ENCODE measurements around the gene CFDP1.

Gene CFDP1

GRCh38 chr16:75392906-75393305, 40.4 kb downstream of the CFDP1 start:
- Histone ChIP-seq H3K23ac (ENCODE audit: low read length) (no peak overlapping the region), H3K27me3 (ENCODE audit: insufficient read depth, low read length, poor library complexity) (no peaks in the 10 kb centered on the region), H3K79me2 (ENCODE audit: control insufficient read depth, insufficient read depth, low read length) (no peaks in the 10 kb centered on the region), H3K4me2 (ENCODE audit: low read length) (no peak overlapping the region), H2BK5ac (ENCODE audit: low read length) (no peak overlapping the region), H3K4me1 (ENCODE audit: control insufficient read depth, low read depth, low read length) (no peaks in the 10 kb centered on the region), H3K79me1 (ENCODE audit: low read length) (peaks cover 2% of the 10 kb centered on the region), H2AK5ac (ENCODE audit: low read length) (no peak overlapping the region), H3K9ac (ENCODE audit: low read length) (no peak overlapping the region), H4K8ac (ENCODE audit: low read depth, low read length) (no peak overlapping the region), H3K36me3 (ENCODE audit: control insufficient read depth, insufficient read depth, low read length) (peaks cover 3% of the 10 kb centered on the region), H3K27ac (ENCODE audit: low read depth, low read length) (no peak overlapping the region), H3K56ac (ENCODE audit: low read length) (no peak overlapping the region), H2BK120ac (ENCODE audit: low read depth, low read length) (no peak overlapping the region), H2BK15ac (replicated peaks; ENCODE audit: low read depth) (no peak overlapping the region), H3K4me3 (ENCODE audit: low read length) (no peak overlapping the region), H3K18ac (ENCODE audit: low read length) (no peak overlapping the region), H4K5ac (ENCODE audit: low read length) (no peak overlapping the region), H3K4ac (ENCODE audit: low read depth, low read length) (no peak overlapping the region)
- DNase-seq, result no peak
- WGBS (ENCODE audit: extremely low coverage, insufficient coverage, low lambda C conversion rate), result no CpG with 5 or more reads among the region's 2 CpGs

DNA sequence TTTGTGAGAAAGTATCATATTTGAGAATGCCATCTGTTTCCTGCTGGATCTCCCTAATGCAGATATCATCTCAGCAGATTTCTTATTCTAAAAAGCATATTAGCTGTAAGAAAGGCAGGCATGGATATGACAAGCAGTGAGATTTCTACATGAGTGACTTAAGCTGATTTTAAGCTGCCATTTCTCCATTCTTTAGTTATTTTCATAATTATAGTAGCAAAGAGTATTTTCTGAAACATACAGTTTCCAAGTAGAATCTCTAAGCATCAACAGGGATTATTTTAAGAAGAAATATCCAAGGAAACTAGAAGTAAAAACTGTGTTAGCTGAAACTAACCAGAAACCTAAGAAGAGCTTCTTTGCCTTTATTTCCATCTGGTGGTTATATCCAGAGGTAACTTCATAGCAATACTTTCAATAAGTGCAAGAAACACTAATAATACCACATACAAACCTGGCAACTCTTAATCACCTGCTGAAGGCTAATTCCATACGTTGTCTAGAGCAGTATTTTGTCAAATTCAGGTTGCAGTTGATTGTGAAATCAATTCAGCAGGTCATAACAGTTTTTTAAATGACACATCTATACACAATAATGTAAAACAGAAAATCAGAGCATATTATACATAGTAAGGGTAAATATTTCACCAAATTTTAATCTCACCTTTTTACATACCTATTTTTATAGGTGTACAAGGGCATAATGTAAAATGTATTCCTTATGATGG, 42.2 kb downstream of the CFDP1 start:
- Histone ChIP-seq H3K79me1 (ENCODE audit: low read length) (no peaks in the 10 kb centered on the region), H2AK5ac (ENCODE audit: low read length) (no peak overlapping the region), H3K36me3 (ENCODE audit: control insufficient read depth, insufficient read depth, low read length) (peaks cover 4% of the 10 kb centered on the region), H3K79me2 (ENCODE audit: control insufficient read depth, insufficient read depth, low read length) (no peaks in the 10 kb centered on the region), H2BK15ac (replicated peaks; ENCODE audit: low read depth) (no peak overlapping the region), H3K56ac (ENCODE audit: low read length) (no peak overlapping the region), H2BK5ac (ENCODE audit: low read length) (no peak overlapping the region), H3K27me3 (ENCODE audit: insufficient read depth, low read length, poor library complexity) (no peaks in the 10 kb centered on the region), H3K18ac (ENCODE audit: low read length) (no peak overlapping the region), H3K4me2 (ENCODE audit: low read length) (no peak overlapping the region), H3K4me3 (ENCODE audit: low read length) (no peak overlapping the region), H3K4me1 (ENCODE audit: control insufficient read depth, low read depth, low read length) (no peaks in the 10 kb centered on the region), H2BK120ac (ENCODE audit: low read depth, low read length) (no peak overlapping the region), H3K9ac (ENCODE audit: low read length) (no peak overlapping the region), H3K27ac (ENCODE audit: low read depth, low read length) (no peak overlapping the region), H4K8ac (ENCODE audit: low read depth, low read length) (no peak overlapping the region), H3K4ac (ENCODE audit: low read depth, low read length) (no peak overlapping the region), H4K5ac (ENCODE audit: low read length) (no peak overlapping the region), H3K23ac (ENCODE audit: low read length) (no peak overlapping the region)
- DNase-seq, result no peak
- no CpG with 5 or more reads among the region's 1 CpG for WGBS (ENCODE audit: extremely low coverage, insufficient coverage, low lambda C conversion rate)

GRCh38 chr16:75389096-75389690, 44.1 kb downstream of the CFDP1 start:
- H3K4me1 ChIP-seq (ENCODE audit: control insufficient read depth, low read depth, low read length), result no peaks in the 10 kb centered on the region
- no peak overlapping the region for H2BK5ac ChIP-seq (ENCODE audit: low read length)
- no peaks in the 10 kb centered on the region for H3K27me3 ChIP-seq (ENCODE audit: insufficient read depth, low read length, poor library complexity)
- H2BK15ac ChIP-seq (replicated peaks; ENCODE audit: low read depth), result no peak overlapping the region
- no peak overlapping the region for H3K27ac ChIP-seq (ENCODE audit: low read depth, low read length)
- H2AK5ac ChIP-seq (ENCODE audit: low read length), result no peak overlapping the region
- no peak overlapping the region for H2BK120ac ChIP-seq (ENCODE audit: low read depth, low read length)
- H3K56ac ChIP-seq (ENCODE audit: low read length), result no peak overlapping the region
- H4K8ac ChIP-seq (ENCODE audit: low read depth, low read length), result no peak overlapping the region
- no CpG with 5 or more reads among the region's 2 CpGs for WGBS (ENCODE audit: extremely low coverage, insufficient coverage, low lambda C conversion rate)
- no peak overlapping the region for H3K9ac ChIP-seq (ENCODE audit: low read length)
- no peak overlapping the region for H3K4ac ChIP-seq (ENCODE audit: low read depth, low read length)
- H3K4me3 ChIP-seq (ENCODE audit: low read length), result no peak overlapping the region
- no peaks in the 10 kb centered on the region for H3K79me2 ChIP-seq (ENCODE audit: control insufficient read depth, insufficient read depth, low read length)
- H3K18ac ChIP-seq (ENCODE audit: low read length), result no peak overlapping the region
- no peak for DNase-seq
- peaks cover 4% of the 10 kb centered on the region for H3K36me3 ChIP-seq (ENCODE audit: control insufficient read depth, insufficient read depth, low read length)
- no peak overlapping the region for H3K4me2 ChIP-seq (ENCODE audit: low read length)
- H3K79me1 ChIP-seq (ENCODE audit: low read length), result no peaks in the 10 kb centered on the region
- H4K5ac ChIP-seq (ENCODE audit: low read length), result no peak overlapping the region
- H3K23ac ChIP-seq (ENCODE audit: low read length), result no peak overlapping the region

- no peaks in the 10 kb centered on the region for H3K27me3 ChIP-seq (ENCODE audit: insufficient read depth, low read length, poor library complexity)
- H3K23ac ChIP-seq (ENCODE audit: low read length), result no peak overlapping the region
- H3K4me1 ChIP-seq (ENCODE audit: control insufficient read depth, low read depth, low read length), result no peaks in the 10 kb centered on the region
- no peak overlapping the region for H3K18ac ChIP-seq (ENCODE audit: low read length)
- H3K4me2 ChIP-seq (ENCODE audit: low read length), result no peak overlapping the region
- H2AK5ac ChIP-seq (ENCODE audit: low read length), result no peak overlapping the region
- H2BK15ac ChIP-seq (replicated peaks; ENCODE audit: low read depth), result no peak overlapping the region
- no peaks in the 10 kb centered on the region for H3K79me1 ChIP-seq (ENCODE audit: low read length)
- H3K4ac ChIP-seq (ENCODE audit: low read depth, low read length), result no peak overlapping the region
- H2BK5ac ChIP-seq (ENCODE audit: low read length), result no peak overlapping the region
- no CpG with 5 or more reads among the region's 4 CpGs for WGBS (ENCODE audit: extremely low coverage, insufficient coverage, low lambda C conversion rate)
- H3K36me3 ChIP-seq (ENCODE audit: control insufficient read depth, insufficient read depth, low read length), result peaks cover 3% of the 10 kb centered on the region
- H3K4me3 ChIP-seq (ENCODE audit: low read length), result no peak overlapping the region
- H4K5ac ChIP-seq (ENCODE audit: low read length), result no peak overlapping the region
- no peak overlapping the region for H3K27ac ChIP-seq (ENCODE audit: low read depth, low read length)
- H4K8ac ChIP-seq (ENCODE audit: low read depth, low read length), result no peak overlapping the region
- H2BK120ac ChIP-seq (ENCODE audit: low read depth, low read length), result no peak overlapping the region
- no peak overlapping the region for H3K56ac ChIP-seq (ENCODE audit: low read length)
- H3K79me2 ChIP-seq (ENCODE audit: control insufficient read depth, insufficient read depth, low read length), result no peaks in the 10 kb centered on the region
- no peak for DNase-seq
- H3K9ac ChIP-seq (ENCODE audit: low read length), result no peak overlapping the region
Observed at GRCh38 chr16:75387951-75388350, 45.4 kb downstream of the CFDP1 start.

- Histone ChIP-seq H2AK5ac (ENCODE audit: low read length) (no peak overlapping the region), H3K4me1 (ENCODE audit: control insufficient read depth, low read depth, low read length) (no peaks in the 10 kb centered on the region), H3K18ac (ENCODE audit: low read length) (no peak overlapping the region), H4K5ac (ENCODE audit: low read length) (no peak overlapping the region), H3K27me3 (ENCODE audit: insufficient read depth, low read length, poor library complexity) (no peaks in the 10 kb centered on the region), H3K23ac (ENCODE audit: low read length) (no peak overlapping the region), H3K36me3 (ENCODE audit: control insufficient read depth, insufficient read depth, low read length) (peaks cover 1% of the 10 kb centered on the region), H3K4me3 (ENCODE audit: low read length) (no peak overlapping the region), H2BK15ac (replicated peaks; ENCODE audit: low read depth) (no peak overlapping the region), H4K8ac (ENCODE audit: low read depth, low read length) (no peak overlapping the region), H3K4ac (ENCODE audit: low read depth, low read length) (no peak overlapping the region), H3K27ac (ENCODE audit: low read depth, low read length) (no peak overlapping the region), H3K4me2 (ENCODE audit: low read length) (no peak overlapping the region), H3K79me1 (ENCODE audit: low read length) (no peaks in the 10 kb centered on the region), H2BK120ac (ENCODE audit: low read depth, low read length) (no peak overlapping the region), H3K56ac (ENCODE audit: low read length) (no peak overlapping the region), H2BK5ac (ENCODE audit: low read length) (no peak overlapping the region), H3K9ac (ENCODE audit: low read length) (no peak overlapping the region), H3K79me2 (ENCODE audit: control insufficient read depth, insufficient read depth, low read length) (no peaks in the 10 kb centered on the region)
- WGBS (ENCODE audit: extremely low coverage, insufficient coverage, low lambda C conversion rate), result 100% methylated on average over 1 of the region's 5 CpGs
- DNase-seq, result peak; percentile 64
Observed at GRCh38 chr16:75385507-75386152, 47.7 kb downstream of the CFDP1 start.
